Measurements from ENCODE around the gene CHST13.

DNA sequence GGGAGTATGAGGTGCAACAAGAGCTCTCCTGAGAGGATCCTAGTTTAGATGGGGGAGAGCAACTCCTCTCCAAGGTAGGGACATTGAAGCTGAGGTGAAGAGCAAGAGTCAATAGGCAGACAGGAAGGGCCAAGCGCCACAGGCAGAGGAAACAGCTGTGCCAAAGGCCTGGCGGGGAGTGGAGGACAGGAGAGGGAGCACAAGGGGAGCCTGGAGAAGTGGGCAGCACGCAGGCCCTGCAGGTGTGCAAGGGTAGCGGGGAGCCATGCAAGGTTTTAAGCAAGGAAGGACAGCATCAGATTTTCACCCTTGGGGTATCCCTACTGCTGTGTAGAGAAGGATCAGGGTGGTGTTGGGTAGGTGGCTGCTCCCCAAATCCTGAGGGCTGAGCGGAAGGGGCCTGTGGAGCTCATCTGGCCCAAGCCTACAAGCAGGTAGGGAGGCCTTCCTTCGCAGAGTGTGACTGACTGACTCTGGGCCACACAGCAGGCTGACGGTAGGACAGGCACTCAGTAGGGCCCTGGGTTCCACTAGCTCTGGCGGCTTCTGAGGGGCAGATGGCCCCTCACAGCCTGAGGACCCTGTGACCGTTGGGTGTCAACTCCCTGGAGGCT, 13.3 kb downstream of the CHST13 start:
- TF ChIP-seq YY1 (IDR thresholded peaks at IDR 0.05; ENCODE audit: insufficient read depth, insufficient read length) (no peak), ZNF274 (IDR thresholded peaks at IDR 0.05; ENCODE audit: low read depth, low read length) (no peak)
